HG03439 (cell line): ENCODE measurements around the gene ONECUT1.
"Not testable (repeated sequence)": the region's sequence is repeated elsewhere in the genome, so short reads cannot be mapped to it uniquely, and the experiment has no call there.

Source experiments
- ATAC-seq: cut with Tn5 transposase; IDR thresholded peaks from one replicate; pipeline ENCODE4 v1.9.1; 2021; ENCODE audit warnings: mild to moderate bottlenecking, moderate library complexity; ENCODE audit not compliant: unreplicated experiment

The ONECUT1 gene

GRCh38 chr15:52790169-52790708 lies at the start of gene ONECUT1:
Gene ONECUT1, minus strand, starts transcription at chr15:52790336. Its CDS starts 452 bp downstream, at chr15:52789884.
- ATAC-seq: peak; percentile 86

- no peak for ATAC-seq
Observed at GRCh38 chr15:52834379-52834778, 44.2 kb upstream of the ONECUT1 start.

- not testable (repeated sequence) for ATAC-seq
Observed at GRCh38 chr15:52824169-52824942, 34.2 kb upstream of the ONECUT1 start.

DNA sequence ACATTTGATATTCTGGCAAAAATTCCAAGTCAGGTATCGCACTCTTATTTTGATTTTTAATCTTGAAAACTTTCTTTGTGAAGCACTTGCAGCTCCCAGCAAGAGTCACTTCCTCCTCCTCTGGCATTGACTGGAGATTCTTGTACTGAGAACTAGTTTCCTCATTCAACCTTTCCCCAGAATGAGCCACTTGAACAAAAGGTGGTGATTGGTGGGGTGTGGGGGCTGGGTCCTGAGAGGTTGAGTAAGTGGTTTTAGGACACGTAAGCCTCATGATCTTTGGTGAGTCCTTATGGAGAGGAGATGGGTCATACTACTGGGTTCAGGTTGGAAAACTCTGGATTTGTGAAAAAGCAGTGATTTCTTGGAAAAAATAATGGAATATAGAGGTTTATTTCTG lies 32.3 kb upstream of the ONECUT1 start:
- no peak for ATAC-seq

DNA sequence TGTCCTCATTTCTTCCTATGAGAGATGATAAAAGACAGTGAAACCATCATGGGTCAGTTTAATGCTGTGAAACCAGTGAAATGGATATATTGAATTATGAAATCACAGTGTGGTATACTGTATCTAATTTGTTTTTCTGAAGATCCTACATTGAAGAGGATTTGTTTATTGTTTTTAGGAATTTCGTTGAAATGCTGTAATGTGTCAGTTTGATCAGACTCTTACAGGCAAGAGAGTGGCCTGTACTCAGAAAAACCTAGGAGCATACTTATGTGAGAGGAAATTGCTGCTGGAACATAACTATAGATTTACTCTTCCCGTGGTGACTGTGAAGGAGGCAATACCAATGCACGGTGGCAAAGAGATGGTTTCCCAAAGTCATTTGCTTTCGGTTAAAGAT lies 29.1 kb upstream of the ONECUT1 start:
- ATAC-seq: no peak

GRCh38 chr15:52815899-52816298 lies 25.8 kb upstream of the ONECUT1 start:
- ATAC-seq: not testable (repeated sequence)

DNA sequence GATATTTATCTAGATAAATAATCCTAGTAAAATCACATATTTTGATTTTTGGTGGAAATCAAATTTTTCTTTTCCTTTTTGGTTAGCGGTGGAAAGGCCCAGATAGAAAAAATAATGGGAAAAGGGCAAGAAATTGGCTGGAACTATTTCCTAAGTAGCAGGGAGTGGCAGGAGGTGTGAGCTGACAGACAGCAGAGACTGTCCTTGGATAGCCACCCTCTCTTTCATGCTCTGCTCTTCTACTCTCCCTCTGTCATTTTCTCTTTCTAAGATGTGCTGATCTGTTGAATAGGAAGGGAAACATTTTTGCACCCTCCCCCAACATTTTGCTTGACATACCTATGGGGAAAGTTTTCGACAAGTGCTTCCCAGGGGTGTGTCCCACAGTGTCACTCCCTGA lies 18.9 kb upstream of the ONECUT1 start:
- ATAC-seq: no peak

DNA sequence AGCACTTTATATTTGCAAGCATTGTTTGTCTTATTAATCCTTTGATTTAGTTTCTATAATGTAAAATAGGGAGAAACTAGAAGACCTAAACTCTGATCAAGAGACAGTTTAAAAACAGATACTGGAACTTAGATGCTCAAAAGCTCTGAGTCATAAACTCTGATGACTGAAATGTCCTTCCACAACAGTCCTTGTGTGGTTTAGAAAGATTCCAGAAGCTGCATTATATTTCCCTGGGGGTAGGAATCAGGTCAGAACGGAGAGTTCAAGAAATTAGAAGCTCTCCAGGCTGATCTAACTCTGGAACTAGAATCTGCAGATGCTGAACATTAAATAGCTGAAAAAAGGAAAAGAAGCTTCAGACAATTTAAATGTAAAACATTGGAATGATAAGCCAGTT lies 18.3 kb upstream of the ONECUT1 start:
- ATAC-seq: no peak

DNA sequence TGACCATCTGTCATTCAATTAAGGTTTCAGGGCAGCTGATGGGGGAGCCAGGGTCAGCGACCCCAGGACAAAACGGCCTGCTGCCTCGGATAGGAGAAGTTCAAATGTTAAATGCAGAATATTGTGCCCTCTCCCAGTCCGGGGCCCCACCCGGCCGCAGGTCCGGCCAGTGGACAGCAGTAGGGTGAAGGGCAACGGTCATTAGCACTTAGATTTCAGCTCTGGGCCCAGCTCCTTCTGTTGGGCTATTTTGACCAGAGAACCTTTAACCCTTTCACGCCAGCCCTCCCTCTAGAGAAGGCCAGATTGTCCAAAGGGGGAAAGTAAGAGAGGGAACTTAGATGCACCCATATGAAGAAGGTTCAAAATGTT lies 16.1 kb upstream of the ONECUT1 start:
- no peak for ATAC-seq

DNA sequence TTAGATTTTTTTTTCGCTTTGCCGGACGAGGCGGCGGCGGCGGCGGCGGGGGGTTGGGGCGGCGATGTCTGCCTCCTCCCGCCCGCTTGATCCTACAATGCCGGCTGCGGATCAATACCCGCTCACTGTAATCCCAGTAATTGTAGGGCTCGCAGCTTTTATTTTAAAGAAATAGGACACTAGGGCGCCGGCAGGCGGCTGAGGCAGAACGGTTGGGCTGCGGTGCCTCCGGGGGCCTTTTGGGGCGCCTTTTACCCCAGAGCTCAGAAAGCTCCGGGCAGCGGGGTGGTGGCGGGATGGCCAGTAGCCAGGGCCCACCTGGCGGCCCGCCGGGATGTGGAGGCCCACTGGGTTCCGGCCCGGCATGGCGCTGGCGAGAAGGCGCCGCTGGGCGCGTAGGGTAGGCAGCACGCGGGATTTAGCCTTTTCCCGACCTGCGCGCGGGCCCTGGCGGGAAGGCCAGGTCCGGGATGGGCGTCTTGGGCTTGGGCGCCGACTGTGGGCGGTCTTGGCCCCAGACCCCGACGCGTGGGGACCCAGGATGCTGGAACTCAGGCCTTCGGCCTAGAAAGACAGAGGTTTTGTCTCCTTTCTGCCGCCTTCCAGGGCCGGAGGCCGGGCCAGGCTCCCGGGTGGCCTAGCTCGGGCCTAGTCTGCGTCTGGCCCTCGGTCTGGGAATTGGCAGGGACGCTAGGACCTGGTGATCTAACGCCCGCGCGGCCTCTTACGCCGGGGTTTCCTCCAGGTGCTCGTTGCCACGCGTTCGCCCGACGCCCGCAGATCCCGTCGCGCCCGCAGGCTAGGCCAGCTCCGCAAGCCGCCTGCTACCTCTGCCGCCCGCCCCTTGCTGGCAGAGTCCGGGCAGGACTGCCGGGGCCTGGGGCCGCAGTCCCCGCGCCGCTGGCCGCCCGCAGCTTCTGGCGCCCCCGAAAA lies 15.5 kb upstream of the ONECUT1 start:
- ATAC-seq: no peak

GRCh38 chr15:52804526-52805081 lies 14.5 kb upstream of the ONECUT1 start:
- ATAC-seq: no peak

- no peak for ATAC-seq
Observed at GRCh38 chr15:52803467-52804306, 13.6 kb upstream of the ONECUT1 start.

- ATAC-seq: no peak
Observed at GRCh38 chr15:52803108-52803466, 13.0 kb upstream of the ONECUT1 start.

DNA sequence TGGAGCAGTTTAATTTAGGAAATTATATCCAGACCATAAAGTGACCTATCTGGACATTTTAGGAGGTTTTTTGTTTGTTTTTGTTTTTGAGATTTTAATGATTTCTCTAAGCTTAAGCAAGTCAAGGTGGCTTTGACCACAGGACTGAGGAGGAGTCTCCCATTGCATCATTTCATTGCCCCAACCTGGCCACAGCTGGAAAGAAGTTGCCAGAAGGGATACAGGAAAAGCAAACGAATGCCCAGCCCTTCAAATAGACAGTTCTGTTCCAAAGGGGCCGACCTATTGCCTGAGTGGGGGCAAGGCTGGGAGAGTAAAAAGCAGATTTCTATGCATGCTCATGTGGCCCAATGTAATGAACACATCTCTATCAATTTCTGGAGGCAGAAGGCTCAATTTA lies 12.0 kb upstream of the ONECUT1 start:
- ATAC-seq: no peak

GRCh38 chr15:52801748-52802085 lies 11.6 kb upstream of the ONECUT1 start:
- ATAC-seq: no peak

- no peak for ATAC-seq
Observed at GRCh38 chr15:52800828-52801747, 11.0 kb upstream of the ONECUT1 start.

DNA sequence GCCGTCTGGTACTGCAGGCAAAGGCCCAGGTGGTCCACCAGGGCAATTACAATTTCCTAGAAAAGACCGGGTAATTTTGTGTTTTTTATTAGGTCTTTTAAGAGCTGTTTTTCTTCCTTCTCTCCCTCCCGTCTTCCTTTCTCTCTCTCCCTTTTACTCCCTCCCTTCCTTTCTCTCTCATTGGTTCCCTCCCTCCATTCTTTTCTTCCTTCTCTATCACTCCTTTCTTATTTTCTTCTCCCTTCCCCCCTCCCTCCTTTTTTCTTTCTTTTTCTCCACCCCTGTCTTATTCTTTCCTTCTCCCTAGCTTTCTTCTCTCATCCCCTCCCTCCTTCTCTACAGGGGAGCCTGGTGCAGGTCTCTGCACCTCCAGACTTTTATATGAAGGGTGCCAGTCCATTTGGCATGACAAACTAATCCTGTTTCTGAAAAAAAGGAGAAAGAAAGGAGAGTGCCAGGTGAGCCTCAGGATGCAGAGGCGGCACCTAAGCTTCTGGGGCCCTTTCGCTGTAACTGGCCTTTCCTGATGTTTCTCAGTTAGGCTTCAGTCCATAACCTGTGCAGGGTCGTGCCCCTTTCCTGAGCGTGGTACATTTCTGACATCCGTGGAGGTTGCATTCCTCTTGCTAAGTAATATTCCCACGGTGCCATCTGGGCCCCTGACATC lies 9.1 kb upstream of the ONECUT1 start:
- no peak for ATAC-seq

DNA sequence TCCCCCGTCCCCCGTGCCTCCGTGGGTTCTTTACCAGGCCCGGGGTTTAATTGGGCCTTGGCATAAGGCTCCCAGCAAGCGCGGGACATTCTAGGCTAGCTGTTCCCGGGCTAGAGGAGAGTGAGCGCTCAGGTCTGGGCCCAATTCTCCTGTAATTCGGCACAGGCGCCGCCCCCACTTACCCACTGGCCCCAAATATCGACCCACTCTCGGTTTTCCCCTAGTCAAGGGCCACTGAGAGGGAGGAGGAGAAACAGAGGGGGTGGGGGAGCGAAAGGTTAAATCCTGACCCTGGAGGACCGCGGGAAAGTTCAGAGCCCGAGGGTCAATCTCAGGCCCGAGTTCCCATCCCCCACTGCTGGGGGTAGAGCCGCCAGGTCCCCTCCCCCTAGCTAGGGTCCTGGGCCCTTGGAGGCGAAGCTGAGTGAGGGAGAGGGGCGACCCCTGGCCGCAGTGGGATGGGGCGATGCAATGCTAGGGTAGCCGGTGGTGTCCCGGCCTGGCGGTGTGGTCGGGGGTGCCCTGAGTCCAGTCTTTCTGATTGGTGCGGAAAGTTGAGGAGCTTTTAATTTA lies 8.5 kb upstream of the ONECUT1 start:
- no peak for ATAC-seq
